Mammary epithelial cell (primary cell): ENCODE measurements around the gene RNASE13.

ENCODE experiments used
- EZH2 ChIP-seq: IDR thresholded peaks from 2 replicates; pipeline ENCODE4 v1.6.1; 2012; ENCODE audit warnings: low read length, inconsistent platforms, borderline replicate concordance
- TF ChIP-seq, protein P1 (sequence below), 2 donors: IDR thresholded peaks in 1 of 2; conservative IDR thresholded peaks in 1 of 2; 2 replicates each; pipeline ENCODE4 v1.5.1; 2011 to 2012; ENCODE audit warnings: inconsistent platforms in 2 of 2, low read length in 2 of 2, mild to moderate bottlenecking in 2 of 2, control low read depth in 1 of 2, low read depth in 1 of 2; ENCODE audit not compliant: insufficient read depth in 1 of 2; ENCODE audit errors: extremely low read depth in 1 of 2

DNA sequence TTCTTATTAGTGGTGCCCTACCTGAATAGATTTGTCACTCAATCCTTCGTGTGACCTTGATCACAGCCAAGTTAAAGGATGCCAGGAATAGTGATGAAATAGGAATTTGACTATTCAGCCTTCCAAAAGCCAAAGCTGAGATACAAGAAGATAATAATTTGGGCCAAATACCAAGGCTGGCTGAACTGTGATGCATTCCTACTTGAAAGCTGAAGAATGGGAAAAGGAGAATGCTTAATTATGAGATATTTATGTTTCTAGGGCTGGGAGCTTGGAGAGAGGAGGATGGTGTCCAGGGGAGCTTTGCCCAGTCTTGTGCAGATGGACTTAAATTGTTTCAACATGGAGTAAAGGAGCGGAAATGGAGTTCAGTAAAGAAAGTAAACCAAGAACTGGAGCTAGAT is 12.8 kb upstream of the RNASE13 start:
- TF ChIP-seq, protein P1, sequence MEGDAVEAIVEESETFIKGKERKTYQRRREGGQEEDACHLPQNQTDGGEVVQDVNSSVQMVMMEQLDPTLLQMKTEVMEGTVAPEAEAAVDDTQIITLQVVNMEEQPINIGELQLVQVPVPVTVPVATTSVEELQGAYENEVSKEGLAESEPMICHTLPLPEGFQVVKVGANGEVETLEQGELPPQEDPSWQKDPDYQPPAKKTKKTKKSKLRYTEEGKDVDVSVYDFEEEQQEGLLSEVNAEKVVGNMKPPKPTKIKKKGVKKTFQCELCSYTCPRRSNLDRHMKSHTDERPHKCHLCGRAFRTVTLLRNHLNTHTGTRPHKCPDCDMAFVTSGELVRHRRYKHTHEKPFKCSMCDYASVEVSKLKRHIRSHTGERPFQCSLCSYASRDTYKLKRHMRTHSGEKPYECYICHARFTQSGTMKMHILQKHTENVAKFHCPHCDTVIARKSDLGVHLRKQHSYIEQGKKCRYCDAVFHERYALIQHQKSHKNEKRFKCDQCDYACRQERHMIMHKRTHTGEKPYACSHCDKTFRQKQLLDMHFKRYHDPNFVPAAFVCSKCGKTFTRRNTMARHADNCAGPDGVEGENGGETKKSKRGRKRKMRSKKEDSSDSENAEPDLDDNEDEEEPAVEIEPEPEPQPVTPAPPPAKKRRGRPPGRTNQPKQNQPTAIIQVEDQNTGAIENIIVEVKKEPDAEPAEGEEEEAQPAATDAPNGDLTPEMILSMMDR (conservative IDR thresholded peaks at IDR 0.05 in 1 of 2, IDR thresholded peaks at IDR 0.05 in 1 of 2; ENCODE audit: extremely low read depth in 1 of 2, insufficient read depth in 1 of 2, low read depth in 1 of 2, low read length in 2 of 2) = no peak
- TF ChIP-seq EZH2 = no peak
